Neural cell (in vitro differentiated cells): ENCODE data around the gene BCKDK.

ENCODE experiments used
- POLR2AphosphoS5 ChIP-seq: IDR thresholded peaks from 2 replicates; pipeline ENCODE4 v1.6.1; 2012
- TF ChIP-seq, protein P1 (sequence below): fragments of 450-650 bp; IDR thresholded peaks from 2 replicates; pipeline ENCODE4 v1.5.1; 2014; ENCODE audit warnings: antibody characterized with exemption, mild to moderate bottlenecking, moderate library complexity; ENCODE audit not compliant: poor library complexity, severe bottlenecking
- TF ChIP-seq, protein P2 (sequence below): IDR thresholded peaks from 2 replicates; pipeline ENCODE4 v1.6.1; 2012; ENCODE audit warnings: borderline replicate concordance

DNA sequence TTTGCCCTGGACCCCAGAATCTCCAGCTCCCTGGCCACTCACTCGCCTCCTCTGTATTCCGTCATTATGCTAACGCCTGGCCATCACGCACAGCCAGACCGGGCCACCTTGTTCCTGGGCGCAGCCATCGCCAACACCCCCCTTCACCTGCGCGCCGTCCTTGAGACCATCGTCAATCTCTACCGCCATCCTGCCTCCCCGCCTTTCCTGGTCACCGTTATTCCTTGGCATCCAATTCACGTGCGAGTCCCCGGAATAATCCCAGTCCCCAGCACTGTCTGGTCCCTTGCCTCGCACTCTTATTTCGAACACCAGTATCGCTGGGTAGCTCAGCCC, 14.1 kb upstream of the BCKDK start:
- TF ChIP-seq POLR2AphosphoS5, result no peak
- TF ChIP-seq, protein P1, sequence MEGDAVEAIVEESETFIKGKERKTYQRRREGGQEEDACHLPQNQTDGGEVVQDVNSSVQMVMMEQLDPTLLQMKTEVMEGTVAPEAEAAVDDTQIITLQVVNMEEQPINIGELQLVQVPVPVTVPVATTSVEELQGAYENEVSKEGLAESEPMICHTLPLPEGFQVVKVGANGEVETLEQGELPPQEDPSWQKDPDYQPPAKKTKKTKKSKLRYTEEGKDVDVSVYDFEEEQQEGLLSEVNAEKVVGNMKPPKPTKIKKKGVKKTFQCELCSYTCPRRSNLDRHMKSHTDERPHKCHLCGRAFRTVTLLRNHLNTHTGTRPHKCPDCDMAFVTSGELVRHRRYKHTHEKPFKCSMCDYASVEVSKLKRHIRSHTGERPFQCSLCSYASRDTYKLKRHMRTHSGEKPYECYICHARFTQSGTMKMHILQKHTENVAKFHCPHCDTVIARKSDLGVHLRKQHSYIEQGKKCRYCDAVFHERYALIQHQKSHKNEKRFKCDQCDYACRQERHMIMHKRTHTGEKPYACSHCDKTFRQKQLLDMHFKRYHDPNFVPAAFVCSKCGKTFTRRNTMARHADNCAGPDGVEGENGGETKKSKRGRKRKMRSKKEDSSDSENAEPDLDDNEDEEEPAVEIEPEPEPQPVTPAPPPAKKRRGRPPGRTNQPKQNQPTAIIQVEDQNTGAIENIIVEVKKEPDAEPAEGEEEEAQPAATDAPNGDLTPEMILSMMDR, result no peak
- TF ChIP-seq, protein P2, sequence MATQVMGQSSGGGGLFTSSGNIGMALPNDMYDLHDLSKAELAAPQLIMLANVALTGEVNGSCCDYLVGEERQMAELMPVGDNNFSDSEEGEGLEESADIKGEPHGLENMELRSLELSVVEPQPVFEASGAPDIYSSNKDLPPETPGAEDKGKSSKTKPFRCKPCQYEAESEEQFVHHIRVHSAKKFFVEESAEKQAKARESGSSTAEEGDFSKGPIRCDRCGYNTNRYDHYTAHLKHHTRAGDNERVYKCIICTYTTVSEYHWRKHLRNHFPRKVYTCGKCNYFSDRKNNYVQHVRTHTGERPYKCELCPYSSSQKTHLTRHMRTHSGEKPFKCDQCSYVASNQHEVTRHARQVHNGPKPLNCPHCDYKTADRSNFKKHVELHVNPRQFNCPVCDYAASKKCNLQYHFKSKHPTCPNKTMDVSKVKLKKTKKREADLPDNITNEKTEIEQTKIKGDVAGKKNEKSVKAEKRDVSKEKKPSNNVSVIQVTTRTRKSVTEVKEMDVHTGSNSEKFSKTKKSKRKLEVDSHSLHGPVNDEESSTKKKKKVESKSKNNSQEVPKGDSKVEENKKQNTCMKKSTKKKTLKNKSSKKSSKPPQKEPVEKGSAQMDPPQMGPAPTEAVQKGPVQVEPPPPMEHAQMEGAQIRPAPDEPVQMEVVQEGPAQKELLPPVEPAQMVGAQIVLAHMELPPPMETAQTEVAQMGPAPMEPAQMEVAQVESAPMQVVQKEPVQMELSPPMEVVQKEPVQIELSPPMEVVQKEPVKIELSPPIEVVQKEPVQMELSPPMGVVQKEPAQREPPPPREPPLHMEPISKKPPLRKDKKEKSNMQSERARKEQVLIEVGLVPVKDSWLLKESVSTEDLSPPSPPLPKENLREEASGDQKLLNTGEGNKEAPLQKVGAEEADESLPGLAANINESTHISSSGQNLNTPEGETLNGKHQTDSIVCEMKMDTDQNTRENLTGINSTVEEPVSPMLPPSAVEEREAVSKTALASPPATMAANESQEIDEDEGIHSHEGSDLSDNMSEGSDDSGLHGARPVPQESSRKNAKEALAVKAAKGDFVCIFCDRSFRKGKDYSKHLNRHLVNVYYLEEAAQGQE, result no peak
